HK-2 (cell line): ENCODE results near the gene MRPS10.
"Not testable (repeated sequence)": the region's sequence is repeated elsewhere in the genome, so short reads cannot be mapped to it uniquely, and the experiment has no call there.

Source experiments
- DNase-seq: peaks from one replicate; pipeline ENCODE4 v3.0.0-alpha.2; 2018; ENCODE audit not compliant: unreplicated experiment

MRPS10 gene

DNA sequence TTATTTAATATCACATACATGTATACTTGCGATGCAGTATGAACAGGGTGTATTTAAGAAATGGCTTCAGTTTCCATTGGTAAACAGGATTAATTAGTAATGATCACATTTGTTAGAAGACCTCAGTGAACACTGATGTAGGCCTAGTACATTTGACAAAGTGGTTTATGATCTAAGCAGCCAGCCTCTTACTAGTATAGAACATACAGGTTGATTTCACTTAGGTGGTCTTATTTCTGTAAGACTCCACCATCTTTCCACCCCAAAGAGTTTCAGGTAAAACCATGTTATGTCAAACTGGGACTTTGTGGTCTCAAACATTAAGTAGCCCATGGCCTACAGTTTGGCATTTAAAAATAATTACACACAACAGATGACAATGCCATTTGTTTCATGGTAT lies 20.2 kb upstream of the MRPS10 start:
- DNase-seq = no peak

GRCh38 chr6:42236682-42237473 lies 19.2 kb upstream of the MRPS10 start:
- no peak for DNase-seq

DNA sequence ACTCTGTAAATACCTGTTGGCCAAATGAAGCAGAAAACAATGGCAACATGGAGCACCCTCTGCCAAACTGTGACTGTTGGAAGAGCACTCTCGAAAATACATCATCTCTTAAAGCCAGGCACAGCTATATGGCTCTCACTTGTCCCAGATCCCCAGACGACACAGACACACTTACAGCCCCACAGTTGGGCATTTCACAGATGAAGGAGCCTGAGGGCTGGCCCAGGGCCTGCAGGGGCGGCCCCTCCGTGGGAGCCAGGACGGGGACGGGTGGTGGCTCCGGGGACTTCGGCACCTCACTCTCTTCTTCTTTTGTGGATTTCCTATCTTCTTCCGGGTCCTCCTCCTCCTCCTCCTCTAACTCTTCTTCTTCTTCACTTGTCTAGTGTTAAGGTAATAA lies 18.4 kb upstream of the MRPS10 start:
- DNase-seq = no peak

DNA sequence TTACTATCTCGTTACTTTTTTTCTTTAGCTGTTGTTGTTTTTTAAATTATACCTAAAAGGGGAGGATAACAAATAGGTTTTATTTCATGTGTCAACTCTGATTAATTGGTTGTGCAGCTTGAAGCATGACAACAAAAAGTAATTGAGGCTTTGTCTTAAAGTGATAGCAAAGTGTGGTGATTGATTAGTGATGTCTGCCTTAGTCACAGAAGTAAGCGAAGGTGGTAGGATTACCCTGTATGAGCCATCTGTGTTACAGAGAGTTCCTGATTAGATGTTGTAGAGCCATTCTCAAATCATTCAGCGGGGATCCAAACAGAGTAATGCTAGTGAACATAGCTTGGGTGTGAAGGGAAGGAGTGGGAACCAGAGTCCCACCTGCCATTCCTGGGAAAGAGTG lies 14.4 kb upstream of the MRPS10 start:
- DNase-seq = no peak

DNA sequence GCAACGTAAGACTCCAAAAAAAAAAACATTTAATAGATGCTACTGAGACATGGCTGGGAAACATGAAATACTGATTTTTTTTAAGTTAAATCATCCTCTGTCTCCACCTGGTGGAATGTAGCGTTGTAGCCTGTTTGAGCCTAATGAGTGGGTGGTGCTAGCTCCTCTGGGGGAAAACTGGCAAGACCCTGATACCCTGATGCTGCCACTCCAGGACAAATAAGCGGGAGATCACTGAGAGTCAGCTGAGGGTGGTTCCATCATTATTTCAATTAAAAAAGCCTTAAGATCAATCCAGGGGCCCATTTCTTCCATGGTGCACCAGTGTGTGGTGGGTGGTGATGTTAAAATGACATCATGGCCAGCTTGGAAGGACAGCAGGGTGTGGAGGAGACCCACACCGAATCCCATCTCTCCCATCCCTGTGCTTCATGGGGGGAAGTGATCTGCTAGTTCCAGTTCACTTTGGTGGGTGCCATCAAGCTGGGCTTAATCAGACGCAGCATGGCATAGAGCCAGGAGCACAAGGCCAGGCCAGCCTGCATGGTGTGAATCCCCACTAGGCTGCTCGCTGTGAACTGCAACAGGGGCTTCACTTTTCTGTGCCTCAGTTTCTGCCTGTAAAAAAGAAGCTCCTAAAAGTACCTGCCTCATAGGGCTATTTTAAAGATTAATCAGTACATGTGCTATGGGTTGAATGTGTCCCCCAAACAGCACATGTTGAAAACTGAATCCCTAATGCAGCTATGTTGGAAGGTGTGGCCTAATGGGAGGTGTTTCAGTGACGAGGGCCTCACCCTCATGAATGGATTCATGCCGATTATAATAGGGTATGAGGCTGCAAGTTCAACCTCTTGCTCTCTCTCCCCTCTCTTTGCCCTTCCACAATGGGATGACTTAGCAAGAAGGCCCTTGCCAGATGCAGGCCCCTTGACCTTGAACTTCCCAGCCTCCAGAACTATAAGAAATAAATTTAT lies 13.0 kb upstream of the MRPS10 start:
- no peak for DNase-seq

DNA sequence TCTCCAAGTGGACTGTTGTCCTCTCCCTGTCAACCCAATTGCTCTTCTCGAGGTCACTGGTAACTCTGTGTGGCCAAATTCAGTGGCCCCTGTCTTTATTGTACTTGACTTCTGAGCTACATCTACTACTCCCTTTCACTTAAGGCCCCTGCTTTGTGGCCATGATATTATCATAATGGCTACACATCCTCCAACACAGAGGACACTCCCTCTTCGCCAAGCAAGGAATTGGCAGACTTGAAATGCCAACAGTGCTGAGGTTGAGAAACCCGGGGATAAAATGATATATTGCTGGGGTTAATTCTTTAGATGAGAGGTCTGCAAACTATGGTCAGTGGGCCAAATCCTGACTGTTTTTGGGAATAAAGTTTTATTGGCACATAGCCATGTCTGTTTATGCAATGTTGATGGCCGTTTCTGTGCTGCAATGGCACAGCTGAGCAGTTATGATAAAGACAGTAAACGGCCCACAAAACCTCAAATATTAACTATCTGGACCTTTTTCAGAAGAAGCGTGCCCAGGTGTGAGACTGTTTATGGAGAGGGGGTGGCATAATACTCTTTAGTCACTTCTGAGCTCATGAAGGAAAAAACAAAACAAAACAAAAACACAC lies 12.0 kb upstream of the MRPS10 start:
- DNase-seq = no peak

- DNase-seq = no peak
These were observed 10.6 kb upstream of the MRPS10 start for GRCh38 chr6:42228305-42228704.

DNA sequence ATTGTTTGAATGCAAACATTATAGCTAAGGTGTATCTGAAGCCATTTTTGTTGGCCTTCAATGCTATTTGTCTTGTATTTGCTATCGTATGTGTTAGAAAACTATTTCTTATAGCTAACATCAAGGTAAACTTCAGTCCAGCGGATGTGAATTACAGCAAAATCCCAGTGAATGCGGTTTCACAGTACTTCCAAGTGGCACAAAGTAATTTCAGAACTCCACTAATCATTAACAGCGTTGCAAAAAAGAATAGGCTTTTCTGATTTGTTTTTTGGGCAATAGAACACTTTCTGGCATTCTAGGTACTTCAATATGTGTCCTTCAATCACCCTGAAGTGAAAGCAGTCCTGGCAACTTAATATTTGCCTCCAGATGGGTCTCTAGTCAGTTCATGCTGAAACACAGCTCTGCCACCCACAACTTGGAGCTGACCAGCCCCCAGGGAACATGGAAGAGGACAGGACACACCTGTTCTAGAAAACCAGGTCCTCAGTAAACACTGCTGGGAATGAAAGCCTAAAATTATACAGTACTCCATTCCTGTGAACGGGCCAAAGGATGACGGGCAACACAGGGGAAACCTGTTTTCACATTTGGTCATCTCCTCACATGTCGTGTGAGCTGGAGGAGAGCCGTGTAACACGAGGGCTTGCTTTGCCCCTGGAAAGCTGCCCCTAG lies 9.7 kb upstream of the MRPS10 start:
- no peak for DNase-seq

GRCh38 chr6:42226645-42227143 lies 9.0 kb upstream of the MRPS10 start:
- DNase-seq = peak; percentile 79

GRCh38 chr6:42226161-42226611 lies 8.5 kb upstream of the MRPS10 start:
- DNase-seq = peak; percentile 50

GRCh38 chr6:42225419-42225818 lies 7.8 kb upstream of the MRPS10 start:
- DNase-seq = no peak

- no peak for DNase-seq
These were observed 7.3 kb upstream of the MRPS10 start for GRCh38 chr6:42225029-42225339.

GRCh38 chr6:42224222-42225028 lies 6.8 kb upstream of the MRPS10 start:
- DNase-seq = no peak

- DNase-seq = no peak
These were observed 4.8 kb upstream of the MRPS10 start for GRCh38 chr6:42222448-42222847.

DNA sequence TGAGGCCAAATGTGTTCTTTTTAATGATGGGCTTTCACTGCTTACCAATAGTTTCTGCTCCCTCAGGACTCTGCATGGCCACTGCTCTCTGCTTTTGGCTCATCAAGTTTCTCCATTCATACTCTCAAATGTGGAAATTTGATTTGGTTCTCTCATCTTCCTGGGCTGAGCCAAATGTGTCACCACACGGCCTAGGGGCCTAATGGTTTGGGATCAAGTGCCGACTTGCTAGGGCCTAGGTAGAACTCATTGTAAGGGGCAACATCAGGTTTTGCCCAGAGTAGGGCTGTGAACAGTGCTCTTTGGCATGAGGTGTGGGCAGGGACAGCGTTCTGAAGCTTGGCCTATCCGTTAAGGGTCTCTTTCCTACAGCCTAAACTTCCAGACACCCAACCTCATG lies 3.9 kb upstream of the MRPS10 start:
- DNase-seq = no peak

- no peak for DNase-seq
These were observed 3.1 kb upstream of the MRPS10 start for GRCh38 chr6:42220807-42221206.

GRCh38 chr6:42217157-42217518 lies 523 bp downstream of the MRPS10 start:
- no peak for DNase-seq

DNA sequence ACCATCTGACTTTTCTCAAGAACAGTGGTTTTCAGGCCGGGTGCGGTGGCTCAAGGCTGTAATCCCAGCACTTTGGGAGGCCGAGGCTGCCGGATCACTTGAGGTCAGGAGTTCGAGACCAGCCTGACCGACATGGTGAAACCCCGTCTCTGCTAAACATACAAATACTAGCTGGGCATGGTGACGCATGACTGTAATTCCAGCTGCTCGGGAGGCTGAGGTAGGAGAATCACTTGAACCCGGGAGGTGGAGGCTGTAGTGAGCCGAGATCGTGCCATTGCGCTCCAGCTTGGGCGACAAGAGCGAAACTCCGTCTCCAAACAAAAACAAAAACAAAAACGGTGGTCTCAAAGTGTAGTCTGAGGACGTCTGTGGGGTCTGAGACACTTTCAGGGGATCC lies 1.2 kb downstream of the MRPS10 start:
- not testable (repeated sequence) for DNase-seq

DNA sequence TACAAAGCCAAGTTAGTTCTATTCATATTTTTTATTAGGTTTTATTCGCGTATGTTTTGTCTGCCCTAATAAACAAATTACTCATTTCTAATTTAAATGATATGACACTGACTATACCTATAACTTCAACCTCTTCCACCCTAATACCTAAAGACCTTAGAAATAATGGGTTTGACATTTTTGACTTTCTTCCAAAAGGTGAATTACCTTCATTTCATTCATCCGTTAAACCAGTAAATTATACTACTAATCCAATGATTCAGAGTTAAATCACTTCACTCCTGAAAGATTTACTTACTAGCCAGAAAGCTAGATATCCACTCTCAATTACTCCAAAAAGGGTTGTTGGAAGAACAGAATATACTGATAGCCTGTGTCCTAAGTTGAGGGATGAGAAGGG lies 5.2 kb downstream of the MRPS10 start:
- DNase-seq = no peak

DNA sequence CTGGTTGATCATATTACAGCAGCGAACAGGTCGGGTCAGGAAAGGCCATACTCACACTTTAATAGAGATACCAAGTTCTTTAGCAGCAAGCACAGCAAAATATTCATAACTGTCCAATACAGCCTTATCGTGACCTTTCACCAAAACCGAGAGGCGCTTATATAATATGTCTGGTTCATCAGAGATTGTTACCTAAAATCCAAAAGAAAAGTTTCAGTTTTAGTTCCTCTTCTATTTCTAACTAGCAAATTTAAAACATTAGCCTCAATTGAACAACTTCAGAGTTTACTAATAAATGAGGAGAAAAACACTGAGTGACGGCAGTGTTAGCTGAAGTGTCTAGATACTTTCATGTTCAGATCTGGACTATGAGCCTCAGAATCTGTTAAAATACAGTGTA lies 5.9 kb downstream of the MRPS10 start:
- no peak for DNase-seq

DNA sequence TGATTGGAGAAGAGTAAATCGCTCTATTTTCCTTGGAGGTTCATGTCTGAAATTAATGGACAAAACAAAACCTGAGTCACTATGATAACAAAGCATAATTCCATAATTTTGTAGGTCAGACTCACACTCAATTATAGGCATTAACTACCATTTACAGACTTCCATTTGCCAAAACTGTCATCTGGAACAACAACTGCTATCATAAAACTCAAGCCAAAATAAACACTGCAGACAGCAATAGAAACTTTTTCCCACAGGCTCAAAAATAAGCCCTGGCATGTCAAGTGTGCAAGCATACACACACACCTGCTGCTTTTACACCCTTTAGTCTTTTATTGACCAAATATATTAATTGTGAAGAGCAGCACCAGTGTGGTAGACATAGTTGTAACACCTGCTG lies 7.1 kb downstream of the MRPS10 start:
- no peak for DNase-seq
